ENCODE results near the gene PARVG.

PARVG gene

GRCh38 chr22:44154436-44154942, 26.2 kb upstream of the PARVG start:
- DNase-seq (ENCODE audit: low spot score): no peak

GRCh38 chr22:44155115-44155514, 25.6 kb upstream of the PARVG start:
- DNase-seq (ENCODE audit: low spot score): no peak

- DNase-seq (ENCODE audit: low spot score): no peak
These were observed 22.7 kb upstream of the PARVG start for GRCh38 chr22:44157916-44158618.

- peak; percentile 22 for DNase-seq (ENCODE audit: low spot score)
These were observed 21.9 kb upstream of the PARVG start for GRCh38 chr22:44158816-44159215.

- no peak for DNase-seq (ENCODE audit: low spot score)
These were observed 21.5 kb upstream of the PARVG start for GRCh38 chr22:44159221-44159620.

GRCh38 chr22:44159811-44160210, 20.9 kb upstream of the PARVG start:
- DNase-seq (ENCODE audit: low spot score): no peak

- no peak for DNase-seq (ENCODE audit: low spot score)
These were observed 20.3 kb upstream of the PARVG start for GRCh38 chr22:44160421-44160820.

- DNase-seq (ENCODE audit: low spot score): no peak
These were observed 19.1 kb upstream of the PARVG start for GRCh38 chr22:44161673-44162072.

- no peak for DNase-seq (ENCODE audit: low spot score)
These were observed 17.8 kb upstream of the PARVG start for GRCh38 chr22:44162960-44163359.

- no peak for DNase-seq (ENCODE audit: low spot score)
These were observed 17.2 kb upstream of the PARVG start for GRCh38 chr22:44163536-44163935.

- DNase-seq (ENCODE audit: low spot score): no peak
These were observed 16.7 kb upstream of the PARVG start for GRCh38 chr22:44164031-44164430.

- DNase-seq (ENCODE audit: low spot score): no peak
These were observed 15.3 kb upstream of the PARVG start for GRCh38 chr22:44165286-44165874.

GRCh38 chr22:44166498-44167276, 14.0 kb upstream of the PARVG start:
- no peak for DNase-seq (ENCODE audit: low spot score)

GRCh38 chr22:44167501-44167900, 13.2 kb upstream of the PARVG start:
- no peak for DNase-seq (ENCODE audit: low spot score)

GRCh38 chr22:44168206-44168605, 12.5 kb upstream of the PARVG start:
- DNase-seq (ENCODE audit: low spot score): no peak

GRCh38 chr22:44170470-44170869, 10.3 kb upstream of the PARVG start:
- DNase-seq (ENCODE audit: low spot score): no peak

- DNase-seq (ENCODE audit: low spot score): peak; percentile 66
These were observed 9.2 kb upstream of the PARVG start for GRCh38 chr22:44171561-44171960.

- peak; percentile 71 for DNase-seq (ENCODE audit: low spot score)
These were observed 8.2 kb upstream of the PARVG start for GRCh38 chr22:44172370-44173108.

GRCh38 chr22:44173154-44173553, 7.6 kb upstream of the PARVG start:
- no peak for DNase-seq (ENCODE audit: low spot score)

GRCh38 chr22:44175676-44176075, 5.0 kb upstream of the PARVG start:
- no peak for DNase-seq (ENCODE audit: low spot score)

GRCh38 chr22:44179196-44179988, 1.3 kb upstream of the PARVG start:
- no peak for DNase-seq (ENCODE audit: low spot score)
